GM08714 (cell line): Measurements from ENCODE around the gene ERICH2.

Source experiments
- H3K4me3 ChIP-seq: fragments of 200-500 bp; sonication (Bioruptor generic); 2 replicates; pipeline ENCODE4 v1.5.1; 2014; ENCODE audit warnings: mild to moderate bottlenecking, low read length, inconsistent platforms
- ZNF274 ChIP-seq: IDR thresholded peaks from 2 replicates; pipeline ENCODE4 v1.6.1; 2012; ENCODE audit warnings: mild to moderate bottlenecking, low read depth, low read length

The ERICH2 gene

DNA sequence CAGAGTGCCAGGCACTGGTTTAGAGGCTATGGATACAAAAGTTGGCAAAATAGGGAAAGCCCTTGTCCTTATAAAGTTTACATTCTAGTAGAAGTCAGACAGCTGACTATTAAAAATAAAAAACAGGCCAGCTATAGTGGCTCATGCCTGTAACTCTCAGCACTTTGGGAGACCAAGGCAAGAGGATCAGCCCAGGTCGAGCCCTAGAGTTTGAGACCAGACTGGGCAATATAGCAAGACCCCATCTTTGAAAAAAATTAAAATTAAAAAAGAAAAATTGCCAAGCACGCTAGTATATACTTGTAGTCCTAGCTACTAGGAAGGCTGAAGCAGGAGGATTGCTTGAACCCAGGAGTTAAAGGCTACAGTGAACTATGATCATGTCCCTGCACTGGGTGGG is 12.5 kb downstream of the ERICH2 start:
- H3K4me3 ChIP-seq: no peak overlapping the region
- TF ChIP-seq ZNF274: no peak

GRCh38 chr2:170783549-170783948 is 13.4 kb downstream of the ERICH2 start:
- H3K4me3 ChIP-seq: no peak overlapping the region
- TF ChIP-seq ZNF274: no peak

- H3K4me3 ChIP-seq: no peak overlapping the region
- no peak for TF ChIP-seq ZNF274
These were observed 28.8 kb downstream of the ERICH2 start for GRCh38 chr2:170798996-170799395.

- no peak overlapping the region for H3K4me3 ChIP-seq
- TF ChIP-seq ZNF274: no peak
These were observed 36.4 kb downstream of the ERICH2 start for GRCh38 chr2:170806548-170806947.

DNA sequence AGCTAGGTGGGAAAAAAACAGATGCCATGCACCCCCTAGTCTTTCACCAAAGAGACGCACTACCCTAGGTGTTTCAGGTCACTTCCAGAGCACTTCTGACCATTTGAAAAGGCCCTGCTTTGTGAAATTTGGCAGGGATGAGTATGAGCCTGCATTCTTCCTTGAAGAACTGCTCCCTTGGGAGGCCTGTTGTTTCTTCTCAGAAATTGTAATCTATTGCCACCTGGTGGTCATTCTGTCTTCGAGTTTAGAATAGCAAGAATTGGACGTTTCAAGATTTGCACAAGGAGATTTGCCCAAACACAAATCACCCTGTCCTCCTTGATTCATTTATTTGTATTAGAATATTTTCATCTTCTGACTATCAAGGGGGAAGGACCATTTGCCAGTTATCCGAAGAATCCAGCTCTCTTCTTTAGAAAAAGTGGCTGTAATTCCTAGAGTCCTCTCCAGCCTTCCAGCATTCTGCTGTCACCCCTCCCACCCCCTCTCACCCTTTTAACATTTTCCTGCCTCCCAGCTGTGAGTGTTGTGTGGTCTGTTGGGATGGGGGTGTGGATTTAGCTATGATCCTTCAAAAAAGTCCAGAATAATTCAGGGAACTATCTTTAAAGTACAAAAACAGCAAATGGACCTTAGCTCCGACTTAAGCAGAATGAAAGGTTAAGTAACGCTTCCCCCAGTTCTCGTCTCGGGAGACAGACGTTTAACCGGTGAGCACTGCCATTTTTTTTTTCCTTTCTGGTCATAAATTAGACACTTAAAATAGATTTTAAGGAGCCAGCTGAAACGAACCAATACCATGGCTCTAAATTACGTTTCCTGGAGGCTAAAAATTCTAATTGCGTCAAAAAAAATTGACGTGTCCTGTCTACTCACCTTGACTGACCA is 42.8 kb downstream of the ERICH2 start:
- no peak for TF ChIP-seq ZNF274
- H3K4me3 ChIP-seq: no peak overlapping the region

GRCh38 chr2:170813611-170814532 is 43.7 kb downstream of the ERICH2 start:
- no peak for TF ChIP-seq ZNF274
- H3K4me3 ChIP-seq: no peak overlapping the region

GRCh38 chr2:170814533-170815230 is 44.5 kb downstream of the ERICH2 start:
- no peak overlapping the region for H3K4me3 ChIP-seq
- no peak for TF ChIP-seq ZNF274

DNA sequence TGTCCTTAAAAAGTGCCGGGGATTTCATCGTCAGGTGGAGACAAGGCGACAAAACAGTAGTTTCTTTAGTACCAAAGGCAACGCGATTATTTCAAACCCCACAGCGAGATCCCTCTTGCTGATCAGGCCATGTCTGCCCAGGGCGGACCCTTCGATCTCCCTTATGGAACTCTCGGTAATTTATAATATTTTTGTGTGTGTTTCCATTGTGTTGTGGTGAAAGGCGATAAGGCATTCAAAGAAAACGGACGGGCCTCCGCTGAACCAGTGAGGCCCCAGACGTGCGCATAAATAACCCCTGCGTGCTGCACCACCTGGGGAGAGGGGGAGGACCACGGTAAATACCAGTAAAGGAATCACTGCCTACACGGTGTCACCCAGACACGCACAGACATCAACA is 45.1 kb downstream of the ERICH2 start:
- TF ChIP-seq ZNF274: no peak
- H3K4me3 ChIP-seq: no peak overlapping the region

DNA sequence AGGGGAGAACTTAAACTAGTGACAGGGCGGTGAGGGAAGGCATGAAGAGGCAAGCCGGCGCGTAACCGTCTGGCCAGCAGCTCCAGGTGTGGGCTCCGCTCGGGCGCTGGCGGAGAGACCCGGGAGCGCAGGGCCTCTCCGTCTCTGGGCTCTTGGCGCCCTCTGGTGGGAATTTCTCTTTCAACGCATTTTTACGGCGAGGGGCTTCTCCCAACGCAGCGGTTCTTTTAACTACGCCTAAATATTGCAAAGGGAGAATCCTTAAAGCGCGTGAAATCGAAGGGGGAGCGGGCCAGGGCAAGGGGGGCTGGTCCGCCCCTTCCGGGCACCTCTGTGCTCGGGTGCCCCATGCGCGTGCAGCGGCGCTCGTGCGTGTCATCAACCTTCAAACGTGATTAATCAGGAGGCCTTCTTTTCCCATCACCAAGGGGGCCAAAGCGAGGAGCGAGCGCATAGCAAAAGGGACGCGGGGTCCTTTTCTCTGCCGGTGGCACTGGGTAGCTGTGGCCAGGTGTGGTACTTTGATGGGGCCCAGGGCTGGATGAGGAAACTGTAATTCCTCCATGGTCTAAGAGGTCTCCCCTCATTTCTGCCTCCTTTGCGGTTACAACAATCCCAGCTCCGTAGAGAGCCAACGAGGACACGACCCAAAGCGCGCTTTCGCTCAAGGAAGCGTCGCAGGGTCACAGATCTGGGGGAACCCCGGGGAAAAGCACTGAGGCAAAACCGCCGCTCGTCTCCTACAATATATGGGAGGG is 45.7 kb downstream of the ERICH2 start:
- H3K4me3 ChIP-seq: peak overlapping the region; percentile 15; the same call in 1 of the 2 replicates

GRCh38 chr2:170816504-170817092 is 46.4 kb downstream of the ERICH2 start, which contains the start of gene GAD1:
Gene GAD1 (plus strand): TSS chr2:170816887. CDS start chr2:170818592, 1,705 bp downstream.
- H3K4me3 ChIP-seq: peak within 1 kb of the TSS; percentile 54; the same call in 1 of the 2 replicates
- TF ChIP-seq ZNF274: no peak

More for the DNA sequence above, 45.7 kb downstream of the ERICH2 start:
- no peak for TF ChIP-seq ZNF274

DNA sequence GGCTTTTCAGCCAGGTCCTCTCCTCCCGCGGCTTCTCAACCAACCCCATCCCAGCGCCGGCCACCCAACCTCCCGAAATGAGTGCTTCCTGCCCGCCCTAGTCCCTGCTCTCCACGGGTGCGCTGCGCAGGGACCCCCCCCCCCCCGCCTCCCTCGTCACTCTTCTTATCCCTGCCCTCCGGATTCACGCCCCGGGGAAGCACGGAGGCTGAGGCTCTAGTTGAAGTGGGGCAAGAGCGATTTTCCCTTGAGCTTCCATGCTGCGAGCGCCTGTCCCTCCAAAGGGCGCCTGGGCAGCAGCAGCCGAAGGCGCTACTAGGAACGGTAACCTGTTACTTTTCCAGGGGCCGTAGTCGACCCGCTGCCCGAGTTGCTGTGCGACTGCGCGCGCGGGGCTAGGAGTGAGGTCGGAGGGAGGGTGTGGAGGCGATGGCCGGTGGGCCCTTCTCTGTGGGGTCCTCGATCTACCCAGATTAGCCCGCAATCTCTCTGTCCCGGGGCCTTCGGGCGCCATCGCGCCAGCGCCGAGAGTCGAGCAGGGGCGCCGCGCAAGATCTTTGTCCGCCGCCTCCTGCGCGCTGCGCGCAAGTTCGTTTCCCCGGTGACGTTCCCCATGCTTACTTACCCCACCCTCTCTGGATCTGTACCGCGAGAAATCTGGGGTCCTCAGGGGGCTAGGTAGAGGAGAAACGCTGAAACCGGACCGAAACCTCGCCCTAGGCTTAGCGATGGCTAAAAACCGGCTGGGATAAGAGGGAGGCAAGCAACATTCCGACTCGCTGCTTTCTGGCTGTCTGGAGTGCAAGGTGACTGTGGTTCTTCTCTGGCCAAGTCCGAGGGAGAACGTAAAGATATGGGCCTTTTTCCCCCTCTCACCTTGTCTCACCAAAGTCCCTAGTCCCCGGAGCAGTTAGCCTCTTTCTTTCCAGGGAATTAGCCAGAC is 47.2 kb downstream of the ERICH2 start:
- H3K4me3 ChIP-seq: peak overlapping the region; percentile 54; the same call in 1 of the 2 replicates
- no peak for TF ChIP-seq ZNF274

DNA sequence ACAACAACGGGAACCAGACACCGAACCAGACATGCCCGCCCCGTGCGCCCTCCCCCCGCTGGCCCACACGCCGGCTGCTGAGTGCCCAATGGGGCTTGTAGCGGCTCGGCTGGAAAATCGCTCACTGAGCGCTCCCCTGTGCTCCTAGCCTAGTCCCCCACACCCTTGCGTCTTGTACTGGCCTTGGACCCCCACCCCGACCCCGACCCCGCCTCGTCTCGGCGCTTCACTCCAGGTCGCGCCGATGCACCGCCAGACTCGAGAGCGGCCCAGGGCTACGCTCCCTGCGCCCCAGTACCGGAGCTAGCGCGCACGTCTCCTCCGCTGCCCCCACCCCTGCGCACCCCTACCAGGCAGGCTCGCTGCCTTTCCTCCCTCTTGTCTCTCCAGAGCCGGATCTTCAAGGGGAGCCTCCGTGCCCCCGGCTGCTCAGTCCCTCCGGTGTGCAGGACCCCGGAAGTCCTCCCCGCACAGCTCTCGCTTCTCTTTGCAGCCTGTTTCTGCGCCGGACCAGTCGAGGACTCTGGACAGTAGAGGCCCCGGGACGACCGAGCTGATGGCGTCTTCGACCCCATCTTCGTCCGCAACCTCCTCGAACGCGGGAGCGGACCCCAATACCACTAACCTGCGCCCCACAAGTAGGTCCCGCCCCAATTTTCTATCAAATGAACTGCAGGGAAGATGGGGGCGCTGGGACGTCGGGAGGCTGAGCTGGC is 48.0 kb downstream of the ERICH2 start:
- no peak for TF ChIP-seq ZNF274
- peak overlapping the region; percentile 54; the same call in 1 of the 2 replicates for H3K4me3 ChIP-seq
